GM18909 (cell line): ENCODE measurements around the gene JMJD1C.
"Not testable (repeated sequence)": the region's sequence is repeated elsewhere in the genome, so short reads cannot be mapped to it uniquely, and the experiment has no call there.

Experiments used
- ATAC-seq: cut with Tn5 transposase; IDR thresholded peaks from one replicate; pipeline ENCODE4 v1.9.1; 2021; ENCODE audit warnings: mild to moderate bottlenecking; ENCODE audit not compliant: unreplicated experiment, poor library complexity

JMJD1C gene

GRCh38 chr10:63412304-63412703, 53.5 kb downstream of the JMJD1C start:
- no peak for ATAC-seq

- ATAC-seq, result no peak
Observed at GRCh38 chr10:63410633-63411032, 55.1 kb downstream of the JMJD1C start.

GRCh38 chr10:63409465-63410027, 56.2 kb downstream of the JMJD1C start:
- no peak for ATAC-seq

- ATAC-seq, result no peak
Observed at GRCh38 chr10:63407136-63407662, 58.6 kb downstream of the JMJD1C start.

- no peak for ATAC-seq
Observed at GRCh38 chr10:63396133-63396761, 69.5 kb downstream of the JMJD1C start.

- no peak for ATAC-seq
Observed at GRCh38 chr10:63393050-63393449, 72.7 kb downstream of the JMJD1C start.

GRCh38 chr10:63392224-63392623, 73.6 kb downstream of the JMJD1C start:
- no peak for ATAC-seq

- no peak for ATAC-seq
Observed at GRCh38 chr10:63391812-63392211, 74.0 kb downstream of the JMJD1C start.

- ATAC-seq, result no peak
Observed at GRCh38 chr10:63390521-63390920, 75.3 kb downstream of the JMJD1C start.

GRCh38 chr10:63388421-63389031, 77.3 kb downstream of the JMJD1C start:
- ATAC-seq, result peak; percentile 77

GRCh38 chr10:63385254-63385653, 80.5 kb downstream of the JMJD1C start:
- ATAC-seq, result no peak

GRCh38 chr10:63384675-63385074, 81.1 kb downstream of the JMJD1C start:
- ATAC-seq, result no peak

GRCh38 chr10:63384001-63384400, 81.8 kb downstream of the JMJD1C start:
- ATAC-seq, result no peak

GRCh38 chr10:63383141-63383540, 82.6 kb downstream of the JMJD1C start:
- ATAC-seq, result no peak

GRCh38 chr10:63382066-63382465, 83.7 kb downstream of the JMJD1C start:
- ATAC-seq, result no peak

- not testable (repeated sequence) for ATAC-seq
Observed at GRCh38 chr10:63377305-63377661, 88.5 kb downstream of the JMJD1C start.

- ATAC-seq, result peak; percentile 96
Observed at GRCh38 chr10:63376560-63377304, 89.0 kb downstream of the JMJD1C start.

GRCh38 chr10:63375859-63376258, 89.9 kb downstream of the JMJD1C start:
- ATAC-seq, result no peak

GRCh38 chr10:63375458-63375857, 90.3 kb downstream of the JMJD1C start:
- no peak for ATAC-seq

GRCh38 chr10:63374991-63375390, 90.8 kb downstream of the JMJD1C start:
- no peak for ATAC-seq

- no peak for ATAC-seq
Observed at GRCh38 chr10:63373176-63373575, 92.6 kb downstream of the JMJD1C start.
